Stomach (tissue), 4 donors: ENCODE measurements around the gene NOC2L.

ENCODE experiments used
- POLR2A ChIP-seq, 4 donors: fragments of 450-650 bp; IDR thresholded peaks; one replicate each; pipeline ENCODE4 v1.6.1; 2016; ENCODE audit warnings: antibody characterized with exemption in 4 of 4, control low read depth in 2 of 4, mild to moderate bottlenecking in 1 of 4, moderate library complexity in 1 of 4
- TF ChIP-seq, protein P1 (sequence below), 7 experiments: fragments of 450-650 bp in 4 of 7; fragments of 200-600 bp in 3 of 7; sonication (generic) in 3 of 7; IDR thresholded peaks; one replicate each; pipeline ENCODE4 v1.5.1; 2016 to 2019; ENCODE audit warnings: antibody characterized with exemption in 7 of 7, control low read depth in 2 of 7, mild to moderate bottlenecking in 1 of 7

DNA sequence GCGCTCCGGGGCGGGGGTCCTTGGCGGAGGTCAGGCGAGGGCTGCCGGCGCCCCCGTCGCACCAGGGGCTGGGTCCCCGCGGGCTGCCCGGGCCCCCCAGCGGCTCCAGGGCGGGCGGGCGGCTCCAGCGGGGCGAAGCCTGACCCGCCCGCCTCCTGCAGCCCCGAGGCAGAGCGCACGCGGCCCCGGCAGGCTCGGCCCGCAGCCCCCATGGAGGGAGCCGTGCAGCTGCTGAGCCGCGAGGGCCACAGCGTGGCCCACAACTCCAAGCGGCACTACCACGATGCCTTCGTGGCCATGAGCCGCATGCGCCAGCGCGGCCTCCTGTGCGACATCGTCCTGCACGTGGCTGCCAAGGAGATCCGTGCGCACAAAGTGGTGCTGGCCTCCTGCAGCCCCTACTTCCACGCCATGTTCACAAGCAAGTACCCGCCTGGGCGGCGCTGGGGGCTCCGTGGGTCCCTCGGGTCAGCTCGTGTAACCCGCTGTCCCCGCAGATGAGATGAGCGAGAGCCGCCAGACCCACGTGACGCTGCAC, 2.1 kb upstream of the NOC2L start:
- TF ChIP-seq, protein P1, sequence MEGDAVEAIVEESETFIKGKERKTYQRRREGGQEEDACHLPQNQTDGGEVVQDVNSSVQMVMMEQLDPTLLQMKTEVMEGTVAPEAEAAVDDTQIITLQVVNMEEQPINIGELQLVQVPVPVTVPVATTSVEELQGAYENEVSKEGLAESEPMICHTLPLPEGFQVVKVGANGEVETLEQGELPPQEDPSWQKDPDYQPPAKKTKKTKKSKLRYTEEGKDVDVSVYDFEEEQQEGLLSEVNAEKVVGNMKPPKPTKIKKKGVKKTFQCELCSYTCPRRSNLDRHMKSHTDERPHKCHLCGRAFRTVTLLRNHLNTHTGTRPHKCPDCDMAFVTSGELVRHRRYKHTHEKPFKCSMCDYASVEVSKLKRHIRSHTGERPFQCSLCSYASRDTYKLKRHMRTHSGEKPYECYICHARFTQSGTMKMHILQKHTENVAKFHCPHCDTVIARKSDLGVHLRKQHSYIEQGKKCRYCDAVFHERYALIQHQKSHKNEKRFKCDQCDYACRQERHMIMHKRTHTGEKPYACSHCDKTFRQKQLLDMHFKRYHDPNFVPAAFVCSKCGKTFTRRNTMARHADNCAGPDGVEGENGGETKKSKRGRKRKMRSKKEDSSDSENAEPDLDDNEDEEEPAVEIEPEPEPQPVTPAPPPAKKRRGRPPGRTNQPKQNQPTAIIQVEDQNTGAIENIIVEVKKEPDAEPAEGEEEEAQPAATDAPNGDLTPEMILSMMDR (IDR thresholded peaks at IDR 0.05) = no peak
- no peak for TF ChIP-seq POLR2A (IDR thresholded peaks at IDR 0.05)
